ENCODE data around the gene CHST11.

The CHST11 gene

DNA sequence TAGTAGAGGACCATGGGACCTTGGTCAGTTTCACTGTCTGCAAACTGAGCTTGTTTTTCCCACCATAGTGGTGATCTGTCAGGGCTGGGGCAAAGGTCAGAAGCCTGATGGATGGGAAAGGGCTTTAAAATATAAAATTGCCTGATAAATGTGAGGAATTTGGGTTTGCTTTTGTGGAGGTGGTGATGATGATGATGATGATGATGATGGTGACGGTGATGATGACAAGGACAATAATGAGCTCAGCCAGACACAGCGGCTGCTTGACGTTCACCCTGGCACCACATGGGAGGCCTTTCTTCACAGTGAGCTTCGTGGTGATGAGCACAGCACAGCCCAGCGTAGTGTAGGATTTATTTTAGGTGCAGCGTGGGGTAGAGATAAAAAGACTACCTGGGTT, 257.6 kb downstream of the CHST11 start:
- DNase-seq (ENCODE audit: low read depth in 2 of 2, low spot score in 1 of 2): no peak

DNA sequence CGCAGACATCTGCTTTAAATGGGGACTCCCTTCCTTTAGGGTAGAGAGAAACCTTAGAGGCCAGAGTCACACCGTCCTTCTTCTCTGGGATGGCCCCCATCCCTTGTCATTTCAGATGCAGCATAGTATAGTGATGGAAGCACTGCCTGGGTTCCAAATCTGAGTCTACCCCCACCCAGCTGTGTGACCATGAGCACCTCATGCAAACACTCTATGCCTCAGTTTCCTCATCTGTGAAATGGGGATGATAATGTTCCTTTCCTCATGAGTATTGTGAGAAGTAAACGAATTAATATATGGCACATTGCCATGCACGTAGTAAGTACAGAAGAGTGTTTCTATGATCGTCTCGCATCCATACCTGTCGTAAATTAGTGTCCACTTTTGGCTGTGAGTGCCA, 259.4 kb downstream of the CHST11 start:
- DNase-seq (ENCODE audit: low read depth in 2 of 2, low spot score in 1 of 2): no peak

DNA sequence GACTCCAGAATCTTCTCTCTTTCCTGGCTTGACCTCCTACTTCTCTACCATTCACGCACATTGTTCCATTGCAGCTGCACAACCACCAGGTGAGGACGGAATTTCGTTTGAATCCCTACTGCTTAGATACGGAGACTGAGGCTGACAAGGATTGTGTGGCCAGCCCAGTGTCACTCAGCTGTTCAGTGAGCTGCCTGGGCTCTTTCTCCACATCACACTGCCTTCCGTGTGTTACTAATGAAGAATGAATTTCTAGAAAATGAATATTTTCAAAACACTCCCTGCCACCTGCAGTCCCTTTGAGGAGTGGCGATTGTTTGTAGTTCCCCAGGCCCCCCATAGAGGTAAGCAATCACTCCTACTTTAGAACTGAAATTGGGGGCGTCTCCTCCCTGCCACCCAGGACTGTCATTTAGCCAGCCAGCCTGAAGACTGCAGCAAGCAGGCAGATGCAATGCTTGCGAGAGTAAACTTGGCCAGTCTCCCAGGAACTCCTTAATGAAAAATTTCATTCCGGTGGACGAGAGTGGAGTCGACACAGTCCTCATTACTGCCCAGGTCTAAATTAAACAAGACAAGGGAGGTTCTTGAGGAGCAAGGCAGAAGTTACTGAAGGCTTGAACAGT, 261.7 kb downstream of the CHST11 start:
- DNase-seq (ENCODE audit: low read depth in 2 of 2, low spot score in 1 of 2): no peak

DNA sequence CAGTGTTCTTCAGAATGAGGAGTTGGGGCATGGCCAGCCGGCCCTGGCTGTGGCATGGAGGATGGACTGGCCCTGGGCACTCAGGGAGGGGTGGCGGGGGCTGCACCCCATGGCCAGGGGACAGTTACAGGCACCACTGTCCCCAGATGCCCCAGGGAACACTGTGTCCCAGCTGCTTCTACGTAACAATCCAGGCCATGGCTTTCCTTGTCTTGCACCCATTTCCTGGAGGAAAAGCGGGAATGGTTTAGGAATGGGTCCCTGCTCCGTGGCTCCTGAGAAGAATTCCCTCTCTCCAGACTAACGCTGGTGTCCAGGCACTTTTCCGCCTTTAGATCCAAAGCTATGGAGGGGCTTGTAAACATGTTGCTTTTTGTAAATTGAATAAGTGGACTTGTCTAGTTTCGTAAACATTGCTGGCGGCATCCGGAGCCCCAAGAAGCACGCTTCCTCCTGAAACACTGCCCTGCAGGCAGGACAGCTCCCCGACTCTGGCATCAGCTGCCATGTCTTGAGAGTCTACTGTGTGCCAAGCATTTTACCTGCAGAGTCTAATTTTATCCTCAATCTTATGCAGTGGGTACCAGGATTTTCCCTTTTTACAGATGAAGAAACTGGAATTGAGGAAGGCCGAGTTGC, 263.1 kb downstream of the CHST11 start:
- DNase-seq (ENCODE audit: low read depth in 2 of 2, low spot score in 1 of 2): no peak

DNA sequence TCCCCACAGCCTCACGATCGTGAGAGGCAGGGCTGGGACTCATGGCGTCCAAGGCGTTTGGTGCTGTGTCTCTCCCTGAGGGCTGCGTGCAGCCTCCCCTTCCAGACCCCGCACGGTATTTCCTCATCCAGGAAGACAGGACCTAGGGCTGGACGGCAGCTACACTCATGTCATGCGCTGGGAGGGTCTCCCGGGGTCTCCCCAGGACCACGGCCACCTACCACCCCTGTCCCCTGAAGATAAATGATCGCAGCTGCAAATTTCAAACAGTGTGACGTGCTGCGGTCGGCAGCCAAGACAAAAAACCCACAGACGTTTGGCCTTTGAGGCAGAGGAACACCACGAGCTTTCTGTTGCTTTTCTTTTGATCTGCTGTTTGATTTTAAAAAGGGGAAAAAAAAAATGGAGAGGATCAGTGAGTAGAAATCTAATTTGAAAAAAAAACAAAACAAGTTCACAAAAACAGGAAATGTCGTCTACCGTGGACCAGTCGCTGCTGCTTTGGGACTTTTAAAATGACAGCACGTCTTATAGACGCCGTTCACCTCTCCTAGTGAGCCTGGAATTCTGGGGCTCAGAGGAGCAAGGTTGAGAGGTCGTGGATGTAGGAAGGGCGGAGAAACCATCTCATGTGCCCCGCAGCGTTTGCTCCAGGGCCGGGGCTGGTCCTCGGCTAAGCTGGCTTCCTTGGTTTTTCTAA, 263.7 kb downstream of the CHST11 start:
- peak; percentile 22 to 37 for DNase-seq (ENCODE audit: low read depth in 2 of 2, low spot score in 1 of 2)

- DNase-seq (ENCODE audit: low read depth in 2 of 2, low spot score in 1 of 2): no peak
Measured at GRCh38 chr12:104721039-104721405, 264.3 kb downstream of the CHST11 start.

DNA sequence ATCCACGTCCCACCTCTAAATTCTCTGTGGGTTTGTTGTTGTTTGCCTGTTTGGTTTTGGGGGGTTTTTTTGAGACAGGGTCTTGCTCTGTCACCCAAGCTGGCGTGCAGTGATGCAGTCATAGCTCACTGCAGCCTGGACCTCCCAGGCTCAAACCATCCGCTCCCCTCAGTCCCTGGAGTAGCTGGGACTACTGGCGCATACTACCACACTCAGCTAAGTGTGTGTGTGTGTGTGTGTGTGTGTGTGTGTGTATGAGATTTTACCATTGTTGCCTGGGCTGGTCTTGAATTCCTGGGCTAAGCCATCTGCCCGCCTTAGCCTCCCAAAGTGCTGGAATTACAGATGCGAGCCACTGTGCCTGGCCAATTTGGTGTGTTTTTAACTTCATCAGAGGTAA, 265.2 kb downstream of the CHST11 start:
- no peak for DNase-seq (ENCODE audit: low read depth in 2 of 2, low spot score in 1 of 2)

- DNase-seq (ENCODE audit: low read depth in 2 of 2, low spot score in 1 of 2): no peak
Measured at GRCh38 chr12:104722601-104723534, 266.1 kb downstream of the CHST11 start.

- DNase-seq (ENCODE audit: low read depth in 2 of 2, low spot score in 1 of 2): no peak
Measured at GRCh38 chr12:104723895-104724294, 267.1 kb downstream of the CHST11 start.

- DNase-seq (ENCODE audit: low read depth in 2 of 2, low spot score in 1 of 2): no peak
Measured at GRCh38 chr12:104724992-104725585, 268.3 kb downstream of the CHST11 start.

- no peak for DNase-seq (ENCODE audit: low read depth in 2 of 2, low spot score in 1 of 2)
Measured at GRCh38 chr12:104725610-104726009, 268.9 kb downstream of the CHST11 start.

DNA sequence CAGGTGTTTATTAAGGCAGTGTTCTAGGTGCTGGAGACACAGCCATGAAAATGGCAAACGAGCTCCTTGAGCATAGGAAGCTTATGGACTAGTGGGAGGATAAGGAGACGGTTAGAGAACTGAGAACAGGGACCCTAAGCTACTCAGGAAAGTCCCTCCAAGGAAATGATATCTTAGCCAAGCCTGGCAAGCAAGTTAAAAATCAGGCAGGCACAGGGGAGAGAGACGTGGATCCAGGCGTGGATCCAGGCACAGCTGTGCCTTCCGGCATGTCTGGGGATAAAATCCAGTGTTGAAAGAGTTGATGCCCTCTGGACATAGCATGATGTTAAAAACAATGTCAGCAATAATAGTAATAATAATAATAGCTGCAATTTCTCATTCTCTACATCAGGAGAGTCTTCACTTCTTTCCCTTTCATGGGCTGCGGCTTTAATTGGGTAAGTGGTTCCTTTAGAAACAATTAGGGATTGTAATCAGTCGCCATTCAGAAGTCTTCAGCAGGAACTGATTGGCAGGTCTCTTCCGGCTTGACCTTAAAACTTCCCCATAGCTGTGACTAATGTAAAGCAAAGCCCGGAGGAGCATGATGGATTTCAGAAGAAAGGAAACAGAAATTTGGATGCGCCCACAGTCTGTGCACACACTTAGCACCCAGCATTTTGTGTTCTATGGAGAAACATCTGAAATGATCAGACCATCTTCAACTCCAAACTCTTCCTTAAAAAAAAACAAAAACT, 271.1 kb downstream of the CHST11 start:
- no peak for DNase-seq (ENCODE audit: low read depth in 2 of 2, low spot score in 1 of 2)

- no peak for DNase-seq (ENCODE audit: low read depth in 2 of 2, low spot score in 1 of 2)
Measured at GRCh38 chr12:104729091-104729490, 272.3 kb downstream of the CHST11 start.

DNA sequence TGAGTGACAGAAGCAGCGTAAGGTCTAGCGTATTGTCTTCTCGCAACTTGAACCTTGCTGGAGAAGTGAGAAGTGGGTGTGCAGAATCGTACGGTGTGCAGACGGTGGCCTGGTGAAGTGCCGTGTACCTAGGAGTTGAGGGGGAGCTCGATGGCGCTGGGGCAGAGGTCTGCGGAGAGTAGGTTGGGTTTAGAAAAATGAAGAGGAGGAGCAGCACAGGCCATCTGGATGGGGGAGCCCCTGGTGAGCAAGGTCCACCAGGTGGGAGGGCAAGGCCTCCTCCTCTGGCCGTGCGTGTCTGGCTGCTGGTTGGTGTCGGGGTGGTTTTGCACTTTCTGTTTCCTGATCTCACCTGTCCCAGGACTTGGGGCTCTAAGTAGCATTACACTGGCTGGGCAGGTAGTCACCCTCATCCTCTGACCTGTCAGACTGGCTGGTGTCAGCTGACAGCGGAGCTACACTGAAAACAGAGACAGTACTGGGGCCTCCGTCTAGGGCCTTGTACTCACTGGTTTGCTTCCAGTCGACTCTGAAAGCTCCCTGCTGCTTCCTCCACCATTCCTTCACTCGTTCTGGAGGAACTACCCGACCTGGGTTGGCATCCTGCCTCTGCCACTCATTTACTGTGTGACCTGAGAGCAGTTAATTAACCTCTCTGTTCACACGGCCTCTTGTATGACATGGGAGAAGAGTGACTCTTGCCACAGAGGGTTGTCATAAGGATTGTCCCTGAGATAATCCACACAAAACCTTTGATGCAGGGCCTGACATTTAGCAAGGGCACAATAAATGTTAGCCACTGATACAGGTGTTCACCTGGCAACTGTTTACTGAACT, 273.1 kb downstream of the CHST11 start:
- DNase-seq (ENCODE audit: low read depth in 2 of 2, low spot score in 1 of 2): no peak

- DNase-seq (ENCODE audit: low read depth in 2 of 2, low spot score in 1 of 2): no peak
Measured at GRCh38 chr12:104730763-104731162, 274.0 kb downstream of the CHST11 start.

GRCh38 chr12:104733717-104734175, 277.0 kb downstream of the CHST11 start:
- no peak for DNase-seq (ENCODE audit: low read depth in 2 of 2, low spot score in 1 of 2)

DNA sequence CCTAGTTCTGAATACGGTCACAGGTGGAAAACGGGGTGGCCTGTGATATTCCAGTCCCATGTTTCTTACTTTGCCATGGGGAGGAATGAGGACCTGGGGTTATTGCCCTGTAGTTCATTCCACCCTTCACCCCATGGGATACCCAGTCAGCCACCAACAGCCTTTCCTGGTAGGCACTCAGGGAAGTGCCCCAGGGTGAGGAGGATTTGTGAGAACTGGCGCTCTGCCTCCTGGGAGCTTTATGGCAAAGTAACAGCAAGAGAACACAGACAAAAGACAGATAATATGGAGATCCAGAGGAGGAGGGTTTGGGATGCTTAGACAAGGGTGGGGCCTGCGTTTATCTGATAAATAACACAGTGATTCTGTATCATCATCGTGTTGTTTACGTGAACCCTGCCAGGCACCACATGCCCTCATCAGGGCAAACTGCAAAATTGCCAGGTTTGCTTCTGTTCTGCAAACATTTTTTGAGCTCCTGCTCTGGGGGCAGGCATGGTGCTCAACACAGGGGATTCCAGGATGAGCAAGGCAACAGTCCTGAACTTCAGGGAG, 277.9 kb downstream of the CHST11 start:
- DNase-seq (ENCODE audit: low read depth in 2 of 2, low spot score in 1 of 2): no peak

DNA sequence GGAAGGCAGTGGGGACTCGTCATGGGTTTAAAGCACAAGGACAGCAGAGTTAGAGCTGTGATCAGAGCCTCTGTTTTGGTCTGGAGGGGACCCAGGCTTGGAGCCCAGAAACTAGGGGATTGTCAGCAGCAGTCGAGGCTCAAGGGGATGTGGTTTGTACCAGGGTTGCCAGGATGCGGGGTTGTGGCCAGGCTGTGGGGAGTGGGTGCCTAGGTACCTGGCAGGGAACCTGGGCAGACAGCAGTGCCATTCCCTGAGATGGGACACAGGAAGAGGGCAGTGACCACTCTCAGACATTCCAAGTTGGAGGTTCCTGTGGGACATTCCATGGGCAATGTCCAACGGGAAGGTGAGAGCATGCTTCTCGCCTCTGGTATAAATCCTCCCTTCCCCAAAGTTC, 279.1 kb downstream of the CHST11 start:
- DNase-seq (ENCODE audit: low read depth in 2 of 2, low spot score in 1 of 2): no peak

DNA sequence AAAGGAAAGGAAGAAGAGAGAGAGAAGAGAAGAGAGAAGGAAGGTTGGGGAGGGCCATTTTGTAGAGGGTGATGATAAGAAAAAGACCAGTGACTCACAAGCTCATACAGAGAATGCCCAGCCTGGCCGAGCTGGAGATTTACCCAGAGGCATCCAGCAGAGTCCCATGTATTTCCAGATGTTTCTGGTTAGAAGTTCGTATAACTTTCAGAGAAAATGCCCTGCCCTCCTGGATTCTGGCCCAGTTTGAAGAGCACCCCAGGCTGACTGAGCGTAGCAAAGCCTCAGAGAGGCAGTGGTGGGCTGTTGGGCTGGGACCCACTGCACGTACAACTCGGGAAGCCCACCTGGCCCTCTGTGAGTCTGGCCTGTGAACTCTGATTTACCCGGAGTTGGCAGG, 279.6 kb downstream of the CHST11 start:
- no peak for DNase-seq (ENCODE audit: low read depth in 2 of 2, low spot score in 1 of 2)
